Embryonic facial prominence (tissue), 1 donor: ENCODE results near the gene LCN9.
"Not testable (repeated sequence)": the region's sequence is repeated elsewhere in the genome, so short reads cannot be mapped to it uniquely, and the experiment has no call there.

Experiments
- DNase-seq: peaks from one replicate; pipeline ENCODE4 v3.0.0-alpha.2; 2016; ENCODE audit errors: extremely low spot score

LCN9 gene

DNA sequence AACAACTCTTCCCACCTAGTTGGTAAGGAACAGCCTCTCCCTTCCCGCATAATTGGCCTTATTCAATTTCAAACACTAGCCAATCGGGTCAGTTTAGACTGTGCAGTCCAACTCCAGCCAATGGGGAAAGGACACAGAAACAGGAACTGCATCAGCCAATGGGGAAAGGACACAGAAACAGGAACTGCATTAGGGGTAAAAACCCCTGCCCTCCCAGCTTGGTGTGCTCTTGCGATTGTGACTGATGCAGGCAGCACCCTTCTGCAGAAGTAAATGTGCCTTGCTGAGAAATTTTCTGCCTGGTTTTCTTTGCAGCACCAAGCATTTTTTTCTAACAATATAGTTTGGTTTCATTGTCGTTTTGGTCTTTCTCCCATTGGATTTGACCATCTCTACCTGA is 15.2 kb upstream of the LCN9 start:
- no peak for DNase-seq

DNA sequence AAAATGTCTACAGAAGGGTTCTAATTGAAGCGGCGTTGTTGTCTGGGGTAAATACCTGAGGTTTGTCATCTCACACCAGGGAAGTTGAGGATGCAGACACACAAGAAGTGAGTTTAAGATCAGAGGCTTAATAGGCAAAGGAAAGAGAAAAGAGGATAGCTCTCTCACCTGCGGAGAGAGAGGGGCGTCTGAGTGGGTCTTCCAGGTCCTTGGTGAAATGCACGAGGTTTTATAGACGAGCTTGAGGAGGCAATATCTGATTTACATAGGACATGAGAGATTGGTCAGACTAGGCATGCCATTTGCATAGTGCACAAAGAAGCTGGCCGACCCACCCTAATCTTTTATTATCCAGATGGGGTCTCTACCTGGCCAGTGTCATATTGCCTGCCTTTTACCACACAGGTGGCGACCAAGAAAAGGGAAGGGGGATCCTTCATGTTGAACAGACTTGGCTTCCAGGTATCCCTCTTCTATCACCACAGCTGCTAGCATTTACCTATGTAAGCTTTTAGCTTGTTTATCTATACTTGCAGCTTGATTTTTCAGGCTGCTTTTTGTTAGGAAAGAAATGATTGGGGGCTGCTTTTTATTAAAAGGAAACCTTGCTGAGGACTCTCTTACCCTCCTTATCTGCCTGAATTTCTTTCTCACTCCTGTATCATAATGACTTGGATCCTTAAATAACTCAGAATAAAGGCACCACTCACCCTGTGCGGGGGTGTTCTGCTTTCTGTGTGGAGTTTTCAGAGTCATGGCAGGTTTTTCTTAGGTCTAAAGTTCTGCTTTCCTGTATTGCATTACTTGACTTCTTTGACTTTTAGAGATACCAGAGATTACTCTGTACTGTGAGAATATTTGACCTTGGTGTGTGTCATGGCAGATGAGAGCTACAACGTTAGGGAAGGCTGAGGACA is 14.4 kb upstream of the LCN9 start:
- DNase-seq: no peak

DNA sequence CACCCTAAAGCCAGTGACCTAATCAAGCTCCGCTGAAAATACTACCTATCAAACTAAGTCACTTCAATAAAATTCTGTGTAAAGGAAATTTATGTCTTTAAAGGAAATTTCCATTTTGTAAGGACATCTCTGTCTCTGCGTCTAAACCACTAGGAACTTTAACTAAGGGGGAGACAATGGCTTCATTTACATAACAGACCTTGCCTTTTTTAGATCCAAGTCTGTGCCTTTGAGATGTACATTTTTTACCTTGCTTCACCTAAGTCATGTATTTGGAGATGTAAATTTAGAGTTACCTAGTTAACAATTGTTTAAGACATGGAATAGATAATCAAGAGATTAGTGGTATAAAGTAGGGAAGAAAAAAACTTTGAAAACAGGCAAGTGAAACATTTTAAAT is 13.6 kb upstream of the LCN9 start:
- no peak for DNase-seq

DNA sequence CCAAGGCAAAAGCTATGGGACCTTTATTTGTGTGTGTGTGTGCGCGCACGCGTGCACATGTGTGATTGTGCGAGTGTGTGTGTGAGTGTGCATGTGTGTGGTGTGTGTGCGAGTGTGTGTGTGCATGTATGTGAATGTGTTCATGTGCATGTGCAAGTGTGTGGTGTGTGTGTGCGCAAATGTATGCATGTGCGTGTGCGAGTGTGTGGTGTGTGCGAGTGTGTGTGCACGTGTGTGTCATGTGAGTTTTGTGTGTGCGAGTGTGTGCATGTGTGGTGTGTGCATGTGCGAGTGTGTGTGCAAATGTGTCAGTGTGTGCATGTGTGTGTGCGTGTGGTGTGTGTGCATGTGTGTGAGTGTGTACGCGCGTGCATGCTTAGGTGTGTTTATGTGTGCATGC is 12.7 kb upstream of the LCN9 start:
- DNase-seq: no peak

DNA sequence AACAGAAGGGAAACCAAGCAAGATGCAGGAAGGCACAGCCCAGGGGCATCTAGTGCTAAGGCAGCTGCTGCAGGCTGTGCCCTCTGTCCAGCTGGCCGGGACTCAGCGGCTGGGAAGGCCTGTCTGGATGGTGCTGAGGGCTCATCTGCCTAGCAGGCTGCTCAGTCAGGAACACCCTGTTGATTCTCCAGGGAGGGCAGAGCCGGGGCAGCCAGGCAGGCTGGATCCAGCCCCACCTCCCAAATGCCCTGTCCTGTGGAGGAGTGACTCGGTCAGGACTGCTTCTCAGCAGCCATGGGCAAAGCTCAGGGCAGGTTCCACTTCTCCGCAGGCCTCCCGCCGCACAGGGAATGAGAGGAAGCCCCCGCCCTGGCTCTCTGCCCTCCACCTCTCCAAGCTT is 7.8 kb upstream of the LCN9 start:
- DNase-seq: no peak

DNA sequence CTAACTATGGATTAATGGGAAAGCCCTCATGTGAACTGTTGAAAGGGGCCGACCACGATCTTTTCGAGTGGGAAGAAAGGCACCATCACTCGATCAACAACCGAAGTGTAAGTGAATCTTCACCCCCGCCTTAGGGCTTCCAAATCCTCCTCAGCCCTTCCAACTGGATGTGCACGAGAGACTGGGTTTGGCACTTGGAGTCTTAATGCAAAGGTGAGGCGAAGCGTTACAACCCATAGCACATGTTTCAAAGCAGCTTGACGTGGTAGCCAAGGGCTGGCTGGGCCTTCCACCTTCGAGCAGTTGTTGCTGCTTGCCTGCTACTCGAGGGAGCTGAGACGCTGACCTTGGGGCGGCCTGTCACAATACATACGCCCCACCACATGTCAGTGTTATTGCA is 5.7 kb upstream of the LCN9 start:
- no peak for DNase-seq

DNA sequence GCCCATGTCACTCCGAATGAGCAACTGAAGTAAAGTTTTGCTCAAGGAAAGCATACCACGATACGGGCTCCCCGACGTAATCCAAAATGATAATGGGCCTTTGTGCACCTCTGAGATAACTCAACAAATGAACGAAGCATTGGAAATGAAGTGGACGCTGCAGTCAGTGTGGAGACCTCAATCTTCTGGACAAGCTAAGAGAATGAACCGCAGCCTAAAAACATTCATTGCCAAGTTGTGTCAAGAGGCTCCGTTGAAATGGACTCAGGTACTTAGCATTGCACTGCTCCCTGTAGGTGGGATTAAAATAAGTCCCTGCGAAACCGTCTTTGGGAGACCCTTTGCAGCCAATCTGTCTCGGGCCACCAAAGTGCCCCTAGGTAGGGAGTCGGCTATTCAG is 3.9 kb upstream of the LCN9 start:
- DNase-seq: no peak

DNA sequence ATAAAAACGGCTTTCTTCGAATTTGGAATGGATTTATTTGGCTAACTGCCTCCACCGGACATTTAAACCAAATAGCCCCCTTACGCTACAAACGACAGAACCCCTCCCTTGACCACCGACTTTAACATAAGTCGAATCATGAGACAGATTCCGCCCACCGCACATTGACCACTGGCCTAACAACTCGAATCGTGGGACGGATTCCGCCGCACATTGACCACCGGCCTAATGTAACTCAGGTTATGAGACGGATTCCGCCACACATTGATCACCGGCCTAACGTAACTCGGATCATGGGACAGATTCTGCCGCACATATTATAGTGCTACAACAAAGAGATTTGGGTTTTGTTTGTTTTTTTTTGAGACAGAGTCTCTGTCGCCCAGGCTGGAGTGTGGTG is 2.7 kb upstream of the LCN9 start:
- DNase-seq: no peak

DNA sequence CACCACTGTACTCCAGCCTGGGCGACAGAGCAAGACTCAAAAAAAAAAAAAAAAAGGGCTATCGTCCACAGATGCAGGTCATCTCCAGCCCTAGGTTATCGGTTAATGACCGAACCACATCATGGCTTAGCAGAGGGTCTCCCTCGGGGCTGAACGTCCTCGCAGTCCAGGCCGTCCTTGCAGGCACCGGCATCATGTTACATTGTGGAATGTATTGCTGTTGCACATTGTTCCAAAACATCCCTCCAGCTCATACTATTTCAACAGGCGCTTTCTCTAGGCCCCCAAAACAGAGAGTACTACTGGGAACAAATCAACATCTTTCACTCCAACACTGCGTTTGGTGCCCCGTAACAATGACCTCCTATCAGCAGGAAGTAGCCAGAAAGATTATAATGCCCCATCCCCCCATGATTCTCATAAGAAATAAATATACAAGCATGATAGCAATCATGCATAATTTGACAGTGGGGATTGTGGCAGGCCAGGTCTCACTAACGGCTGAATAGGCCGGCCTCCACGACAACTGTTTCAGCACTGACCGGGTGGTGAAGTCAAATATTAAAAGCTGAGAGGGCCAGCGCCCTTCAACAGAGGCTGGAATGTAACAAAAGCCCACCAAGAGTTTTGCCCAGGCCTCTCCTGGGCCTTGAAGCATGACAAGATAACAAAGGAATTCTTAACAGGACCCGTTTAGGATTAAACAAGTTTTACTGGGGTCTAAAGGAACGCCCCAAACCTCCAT is 1.1 kb upstream of the LCN9 start:
- DNase-seq: no peak

DNA sequence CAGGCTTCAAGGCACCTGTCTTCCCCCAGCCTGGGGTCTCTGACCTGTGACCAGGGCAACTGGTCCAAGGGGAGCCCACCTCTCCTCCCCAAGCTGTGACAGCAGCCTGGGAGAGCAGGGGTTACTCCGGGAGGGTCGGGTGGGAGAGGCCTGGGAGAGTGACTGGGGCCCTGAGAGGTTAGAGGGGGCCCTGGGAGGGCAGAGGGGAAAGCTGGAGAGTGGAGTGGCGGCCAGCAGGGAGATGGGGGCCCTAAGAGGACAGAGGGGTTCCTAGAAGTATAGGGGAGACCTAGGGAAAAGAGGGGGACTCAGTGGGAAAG is 302 bp downstream of the LCN9 start:
- no peak for DNase-seq

DNA sequence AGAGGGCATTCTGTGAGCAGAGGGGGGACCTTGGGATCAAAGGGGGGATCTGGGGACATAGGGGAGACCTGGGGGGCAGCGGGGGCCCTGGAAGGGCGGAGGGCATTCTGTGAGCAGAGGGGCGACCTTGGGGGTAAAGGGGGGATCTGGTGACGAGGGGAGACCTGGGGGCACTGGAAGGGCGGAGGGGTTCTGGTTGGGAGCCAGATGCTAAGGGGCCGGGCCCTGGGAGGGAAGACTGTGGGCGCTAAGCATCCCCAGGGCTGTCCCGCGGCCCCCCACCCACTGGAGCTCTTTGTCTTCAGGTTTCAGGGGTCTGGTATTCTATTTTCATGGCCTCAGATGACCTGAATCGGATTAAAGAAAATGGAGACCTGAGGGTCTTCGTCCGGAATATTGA is 748 bp downstream of the LCN9 start:
- no peak for DNase-seq

DNA sequence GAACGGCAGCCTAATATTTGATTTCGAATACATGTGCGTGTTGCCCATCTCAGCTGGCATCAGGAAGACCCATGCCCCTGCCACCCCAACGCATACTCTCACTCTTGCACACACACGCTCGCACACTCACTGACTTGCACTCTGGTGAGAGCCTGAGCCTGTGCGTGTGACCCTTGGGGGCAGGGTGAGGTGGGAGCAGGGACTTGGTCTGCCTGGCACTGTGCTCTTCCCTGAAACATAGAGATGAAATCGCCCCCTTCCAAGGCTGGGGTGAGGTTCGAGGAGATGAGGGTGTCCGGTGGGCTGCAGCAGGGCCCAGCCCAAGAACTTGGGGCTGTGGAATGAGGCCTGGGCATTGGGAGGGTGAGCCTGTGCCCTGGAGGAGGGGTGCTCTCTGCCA is 1.2 kb downstream of the LCN9 start:
- no peak for DNase-seq

DNA sequence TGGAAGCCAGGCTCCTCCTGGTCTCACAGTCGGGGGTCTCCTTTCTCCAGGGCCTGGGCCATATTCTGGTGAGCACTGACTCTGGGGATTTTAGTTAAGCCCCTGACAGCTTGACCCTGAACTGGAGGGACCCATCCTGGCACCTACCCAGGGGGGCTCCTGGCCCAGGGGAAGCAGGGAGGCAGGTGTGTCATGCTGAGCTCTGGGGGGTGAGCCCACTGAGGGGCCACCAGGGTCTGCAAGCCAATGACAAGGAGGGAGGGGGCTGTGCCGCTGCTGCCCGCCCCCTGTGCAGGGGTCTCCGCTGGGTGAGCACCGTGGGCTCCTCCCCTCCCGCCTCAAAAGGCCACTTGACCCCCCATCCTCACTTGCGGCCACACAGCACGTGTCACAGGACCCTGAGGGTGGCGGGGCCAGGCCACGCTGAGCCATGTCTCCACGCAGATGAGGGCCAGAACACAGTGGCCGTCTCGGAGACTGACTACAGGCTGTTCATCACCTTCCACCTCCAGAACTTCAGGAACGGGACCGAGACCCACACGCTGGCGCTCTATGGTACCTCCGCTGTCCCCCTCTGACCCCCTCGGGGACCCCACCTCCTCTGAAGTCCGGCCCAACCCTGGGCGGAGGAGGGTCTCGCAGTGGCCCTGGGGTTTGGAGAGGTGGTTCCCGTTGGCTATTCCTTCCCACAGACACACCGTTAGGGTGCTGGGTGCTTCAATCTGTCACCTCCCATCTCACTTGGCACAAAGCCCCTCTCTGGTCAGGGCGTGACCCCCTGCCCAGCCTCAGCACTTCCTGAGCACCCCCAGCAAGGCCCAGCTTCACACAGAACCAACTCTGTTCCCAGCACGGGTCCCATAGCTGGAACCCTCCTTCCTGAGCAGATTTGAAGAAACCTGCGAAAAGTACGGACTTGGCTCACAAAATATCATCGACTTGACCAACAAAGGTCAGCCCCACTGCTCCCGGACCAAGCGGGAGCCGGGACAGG is 2.0 kb downstream of the LCN9 start:
- DNase-seq: no peak

DNA sequence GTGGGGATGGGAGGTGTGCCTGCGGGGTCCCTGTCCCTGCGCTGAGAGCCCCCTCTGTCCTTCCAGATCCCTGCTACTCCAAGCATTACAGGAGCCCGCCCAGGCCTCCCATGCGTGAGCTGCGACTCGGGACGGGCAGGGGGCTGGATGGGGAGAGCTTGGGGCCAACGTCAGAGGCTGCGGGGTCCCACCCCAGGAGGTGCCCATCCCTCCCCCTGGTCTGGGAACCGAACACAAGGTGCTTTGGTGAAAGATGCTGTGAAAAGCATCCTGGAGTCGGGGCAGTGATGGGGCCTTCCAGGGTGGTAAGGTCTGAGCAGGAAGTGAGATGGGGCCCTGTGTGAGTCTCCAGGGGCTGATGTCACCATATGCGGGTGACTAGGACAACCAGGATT is 2.7 kb downstream of the LCN9 start:
- DNase-seq: no peak

DNA sequence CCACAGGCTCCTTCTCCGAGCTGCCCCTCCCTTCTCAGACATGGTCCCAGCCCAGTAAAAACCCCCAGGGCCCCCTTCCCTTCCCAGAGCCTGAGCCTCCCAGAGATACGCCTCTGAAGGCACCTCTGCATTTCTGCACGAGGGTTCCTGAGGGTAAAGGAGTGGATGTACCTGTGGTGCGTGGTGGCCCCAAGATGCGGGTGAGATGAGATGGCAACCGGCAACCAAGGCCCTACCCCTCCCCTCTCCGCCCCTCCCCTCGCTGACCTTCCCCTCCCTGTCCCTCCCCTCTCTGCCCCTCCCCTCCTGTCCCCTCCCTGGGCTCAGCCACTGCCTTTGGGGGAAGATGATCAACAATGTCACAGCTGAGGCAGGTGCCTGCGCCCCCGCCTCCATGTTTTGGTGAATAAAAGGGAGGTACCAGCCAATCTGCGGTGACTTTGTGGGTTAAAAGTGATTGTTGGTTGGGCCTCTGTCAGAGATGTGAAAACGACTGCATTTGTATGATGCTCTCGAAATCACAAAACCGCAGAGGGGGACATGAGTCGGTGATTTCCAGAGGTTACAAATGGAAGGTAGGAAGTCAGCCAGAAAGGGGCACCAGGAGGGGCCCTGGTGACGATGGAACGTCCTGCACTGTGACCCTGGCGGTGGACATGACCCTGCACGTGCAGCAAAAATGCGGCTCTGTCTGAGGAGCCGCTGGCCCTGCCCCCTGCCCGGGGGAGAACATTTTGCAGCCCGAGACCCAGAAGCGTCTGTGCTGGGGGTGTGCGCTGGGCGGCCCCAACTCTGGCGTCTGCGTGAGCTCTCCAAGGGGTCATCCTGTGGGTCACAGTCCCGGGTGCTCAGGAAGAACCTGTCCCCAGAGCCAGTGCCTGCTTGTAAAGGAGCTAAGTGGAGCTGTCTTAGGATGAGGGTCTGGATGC is 3.7 kb downstream of the LCN9 start:
- DNase-seq: no peak

DNA sequence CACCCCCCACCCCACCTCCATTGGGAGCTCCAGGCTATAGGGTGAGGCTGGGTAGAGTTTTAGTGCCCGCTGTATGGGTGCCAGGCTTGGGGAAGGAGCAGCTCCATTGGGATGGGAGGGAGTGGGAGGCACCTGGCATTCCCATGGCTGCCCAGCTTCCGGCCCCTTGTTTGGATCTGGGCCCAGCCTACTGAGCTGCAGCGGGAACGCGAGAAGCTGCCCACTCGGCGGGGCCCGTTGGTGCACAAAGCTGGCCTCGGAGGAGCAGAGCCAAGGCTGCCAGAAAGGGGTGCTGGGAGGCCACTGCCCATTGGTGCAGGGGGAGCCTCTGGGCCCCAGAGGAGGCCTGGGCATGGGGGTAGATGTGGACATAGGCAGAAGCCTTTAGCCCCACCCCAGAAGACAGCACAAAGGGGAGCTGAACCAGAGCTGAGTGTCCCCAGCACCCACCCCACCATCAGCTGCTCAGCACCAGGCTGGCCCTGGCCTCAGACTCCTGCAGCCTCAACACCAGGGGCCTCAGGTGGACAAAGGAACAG is 4.4 kb downstream of the LCN9 start:
- no peak for DNase-seq

DNA sequence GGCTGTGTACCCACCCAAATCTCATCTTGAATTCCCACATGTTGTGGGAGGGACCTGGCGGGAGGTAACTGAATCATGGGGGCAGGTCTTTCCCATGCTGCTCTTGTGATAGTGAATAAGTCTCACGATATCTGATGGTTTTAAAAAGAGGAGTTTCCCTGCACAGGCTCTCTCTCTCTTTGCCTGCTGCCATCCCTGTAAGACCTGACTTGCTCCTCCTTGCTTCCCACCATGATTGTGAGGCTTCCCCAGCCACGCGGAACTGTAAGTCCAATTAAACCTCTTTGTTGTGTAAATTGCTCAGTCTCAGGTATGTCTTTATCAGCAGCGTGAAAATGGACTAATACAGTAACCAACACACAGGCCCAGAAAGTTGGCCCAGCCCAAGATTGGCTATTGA is 5.9 kb downstream of the LCN9 start:
- not testable (repeated sequence) for DNase-seq

DNA sequence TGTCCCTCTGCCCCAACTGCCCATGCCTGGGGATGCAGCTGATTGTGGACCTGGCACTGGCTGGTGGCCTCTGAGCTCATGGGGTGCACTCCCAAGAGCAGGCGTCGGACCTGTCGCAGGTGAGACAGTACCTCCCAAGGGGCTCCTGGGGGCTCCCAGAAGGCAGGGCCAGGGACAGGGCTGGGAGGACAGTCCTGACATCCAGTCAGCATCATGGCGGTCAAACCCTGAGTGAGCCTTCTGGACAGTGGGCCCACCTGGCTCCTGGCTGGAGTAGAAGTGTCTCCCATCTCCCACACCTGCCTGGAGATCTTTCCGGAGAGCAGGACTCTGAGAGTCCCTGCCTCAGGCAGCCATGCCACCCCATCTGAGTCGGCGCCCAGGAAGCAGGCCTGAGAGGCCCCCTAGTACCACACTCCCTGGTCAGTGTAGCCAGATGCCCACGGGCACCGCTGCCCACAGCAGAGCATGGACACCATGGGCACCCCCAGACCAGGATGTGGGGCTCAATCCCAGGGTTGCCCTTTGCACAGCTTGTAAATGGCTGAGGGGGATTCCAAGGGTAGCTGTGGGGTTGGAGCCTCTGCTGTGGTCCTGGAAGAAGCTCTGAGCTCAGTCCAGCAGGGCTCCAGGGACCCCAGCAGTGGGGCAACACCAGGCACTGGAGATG is 6.6 kb downstream of the LCN9 start:
- DNase-seq: no peak

DNA sequence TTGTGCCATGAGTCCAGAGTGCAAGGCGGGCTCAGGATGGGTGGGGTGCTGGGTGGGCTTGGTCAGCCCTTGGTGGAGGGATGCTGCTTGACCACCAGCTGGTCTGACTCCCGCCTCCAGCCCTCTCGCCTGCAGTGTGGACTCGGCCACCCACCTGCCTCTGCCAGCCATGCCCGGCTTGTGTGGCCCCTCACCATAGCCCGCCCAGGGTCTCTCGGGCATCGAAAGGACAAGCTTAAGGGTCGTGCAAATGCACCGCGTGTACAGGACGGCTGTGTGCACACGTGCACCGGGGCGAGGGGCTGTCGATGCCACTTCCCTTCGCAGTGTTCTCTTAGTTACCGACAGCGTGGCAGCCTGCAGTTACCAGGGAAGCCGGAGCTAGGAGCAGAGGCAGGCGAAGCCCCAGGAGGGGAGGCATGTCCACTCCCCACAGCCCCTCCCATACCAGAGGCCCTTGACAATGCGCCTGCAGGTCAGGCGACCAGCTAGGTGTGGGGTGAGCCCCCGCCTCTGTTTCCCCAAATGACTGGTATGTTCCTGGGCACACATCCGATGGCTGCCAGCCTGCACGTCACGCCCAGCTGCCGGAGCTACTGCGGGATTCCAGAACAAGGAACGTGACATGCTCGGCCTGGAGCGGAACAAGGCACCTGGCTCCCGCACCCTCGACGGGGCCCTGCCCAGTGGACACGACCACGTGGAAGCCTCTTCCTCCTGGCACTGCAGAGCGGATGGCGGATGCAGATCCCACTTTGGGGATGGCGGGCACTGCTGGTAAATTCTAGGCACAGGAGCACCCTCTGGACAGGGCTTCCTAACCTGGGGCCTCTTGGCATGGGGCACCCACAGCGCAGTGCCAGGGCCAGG is 7.8 kb downstream of the LCN9 start:
- DNase-seq: no peak
